Retina (tissue), 1 donor: ENCODE measurements around the gene PGBD1.

ENCODE experiments used
- DNase-seq: peaks from one replicate; pipeline ENCODE4 v3.0.0-alpha.2; 2016

PGBD1 gene

GRCh38 chr6:28281288-28282064 lies at the start of gene PGBD1:
Gene PGBD1 (plus strand): TSS chr6:28281572. CDS start chr6:28283814, 2,242 bp downstream.
- peak; percentile 92 for DNase-seq

GRCh38 chr6:28232785-28233184 lies 48.6 kb upstream of the PGBD1 start:
- DNase-seq: no peak

- DNase-seq: no peak
Measured at GRCh38 chr6:28235912-28236452, 45.4 kb upstream of the PGBD1 start.

GRCh38 chr6:28239636-28240035 lies 41.7 kb upstream of the PGBD1 start:
- DNase-seq: no peak

- no peak for DNase-seq
Measured at GRCh38 chr6:28240471-28240870, 40.9 kb upstream of the PGBD1 start.

- no peak for DNase-seq
Measured at GRCh38 chr6:28243946-28244345, 37.4 kb upstream of the PGBD1 start.

- DNase-seq: no peak
Measured at GRCh38 chr6:28245206-28245941, 36.0 kb upstream of the PGBD1 start.

- DNase-seq: no peak
Measured at GRCh38 chr6:28248916-28249315, 32.5 kb upstream of the PGBD1 start.

- DNase-seq: no peak
Measured at GRCh38 chr6:28250747-28251146, 30.6 kb upstream of the PGBD1 start.

- DNase-seq: no peak
Measured at GRCh38 chr6:28251661-28252008, 29.7 kb upstream of the PGBD1 start.

- DNase-seq: peak; percentile 95
Measured at GRCh38 chr6:28252009-28252975, 29.1 kb upstream of the PGBD1 start, which contains the start of gene ZKSCAN4. Gene ZKSCAN4 (minus strand): TSS chr6:28252269. CDS start chr6:28251980, 289 bp downstream.

GRCh38 chr6:28254121-28254519 lies 27.3 kb upstream of the PGBD1 start:
- no peak for DNase-seq

GRCh38 chr6:28257042-28257441 lies 24.3 kb upstream of the PGBD1 start:
- no peak for DNase-seq

- peak; percentile 75 for DNase-seq
Measured at GRCh38 chr6:28258877-28259777, 22.2 kb upstream of the PGBD1 start, which contains the start of gene NKAPL. Gene NKAPL (plus strand): TSS chr6:28259297. CDS start chr6:28259372, 75 bp downstream.

- no peak for DNase-seq
Measured at GRCh38 chr6:28263922-28264321, 17.4 kb upstream of the PGBD1 start.

- no peak for DNase-seq
Measured at GRCh38 chr6:28264834-28265401, 16.5 kb upstream of the PGBD1 start.

- no peak for DNase-seq
Measured at GRCh38 chr6:28266563-28266961, 14.8 kb upstream of the PGBD1 start.

GRCh38 chr6:28266962-28267694 lies 14.2 kb upstream of the PGBD1 start, which contains the start of gene ZSCAN26:
Gene ZSCAN26 (plus strand): TSS chr6:28267143. CDS start chr6:28271920, 4,777 bp downstream.
- DNase-seq: peak; percentile 97

- DNase-seq: no peak
Measured at GRCh38 chr6:28267695-28268059, 13.7 kb upstream of the PGBD1 start.

- no peak for DNase-seq
Measured at GRCh38 chr6:28269492-28269891, 11.9 kb upstream of the PGBD1 start.
